K562 (cell line): ENCODE measurements around the gene RNF151.

Source experiments
- BMI1 ChIP-seq: fragments of 150-350 bp; IDR thresholded peaks from 2 replicates; pipeline ENCODE4 v1.6.1; 2014; ENCODE audit warnings: low read length
- HMG20B ChIP-seq: fragments of 250-450 bp; sonication (Bioruptor Pico); IDR thresholded peaks from 2 replicates; pipeline ENCODE4 v1.5.0; 2021; ENCODE audit warnings: mild to moderate bottlenecking
- HNRNPH1 ChIP-seq: fragments of 200-400 bp; formaldehyde crosslinking; optimal IDR thresholded peaks from 2 replicates; pipeline ENCODE3; 2017; ENCODE audit warnings: low read depth, mild to moderate bottlenecking, low read length, moderate library complexity
- MXI1 ChIP-seq: IDR thresholded peaks from 2 replicates; pipeline ENCODE4 v1.6.1; 2011; ENCODE audit warnings: low read depth, mild to moderate bottlenecking, improper control_type of control experiment, low read length
- POLR2AphosphoS5 ChIP-seq: IDR thresholded peaks from 2 replicates; pipeline ENCODE4 v1.6.1; 2011; ENCODE audit warnings: mild to moderate bottlenecking, low read depth, low read length, moderate library complexity; ENCODE audit not compliant: control insufficient read depth, insufficient read depth
- POLR3A ChIP-seq: IDR thresholded peaks from 2 replicates; pipeline ENCODE4 v1.6.1; 2011; ENCODE audit warnings: borderline replicate concordance, mild to moderate bottlenecking, moderate library complexity; ENCODE audit not compliant: insufficient read length, insufficient read depth; ENCODE audit errors: extremely low read depth
- SOX6 ChIP-seq: fragments of 450-650 bp; IDR thresholded peaks from 2 replicates; pipeline ENCODE4 v1.6.1; 2014; ENCODE audit warnings: mild to moderate bottlenecking
- SP1 ChIP-seq: sonication (generic); formaldehyde crosslinking; IDR thresholded peaks from 2 replicates; pipeline ENCODE4 v1.8.1; 2022; ENCODE audit warnings: mild to moderate bottlenecking, missing genetic modification reagents
- SP2 ChIP-seq: IDR thresholded peaks from 2 replicates; pipeline ENCODE4 v1.6.1; 2011; ENCODE audit warnings: mild to moderate bottlenecking, low read depth, low read length, moderate library complexity; ENCODE audit not compliant: poor library complexity, severe bottlenecking; ENCODE audit errors: extremely low read depth
- TF ChIP-seq, protein P1 (sequence below), 3 experiments: IDR thresholded peaks in 2 of 3; conservative IDR thresholded peaks in 1 of 3; 2 replicates each; pipeline ENCODE4 v1.5.1; 2011 to 2012; ENCODE audit warnings: low read length in 3 of 3, mild to moderate bottlenecking in 3 of 3, control low read depth in 2 of 3, improper control_type of control experiment in 1 of 3, inconsistent platforms in 1 of 3, low read depth in 1 of 3, mixed read lengths in 1 of 3, moderate library complexity in 1 of 3; ENCODE audit not compliant: insufficient read depth in 2 of 3
- TF ChIP-seq, protein P2 (sequence below), 2 experiments: fragments of 450-650 bp; formaldehyde crosslinking in 1 of 2; IDR thresholded peaks; 2 replicates each; pipeline versions ENCODE4 v1.4.0 to v1.6.1; 2014 to 2020; ENCODE audit warnings: mild to moderate bottlenecking in 2 of 2, borderline replicate concordance in 1 of 2, low read depth in 1 of 2
- TF ChIP-seq, protein P3 (sequence below): fragments of 150-350 bp; IDR thresholded peaks from 2 replicates; pipeline ENCODE4 v1.6.1; 2014; ENCODE audit warnings: low read depth, mild to moderate bottlenecking, low read length, borderline replicate concordance
- TF ChIP-seq, protein P4 (sequence below): sonication (generic); formaldehyde crosslinking; IDR thresholded peaks from 2 replicates; pipeline ENCODE4 v1.8.0; 2023; ENCODE audit warnings: mild to moderate bottlenecking, missing genetic modification reagents
- TF ChIP-seq, protein P5 (sequence below): fragments of 250-450 bp; sonication (Bioruptor Pico); IDR thresholded peaks from 2 replicates; pipeline ENCODE4 v1.5.1; 2021; ENCODE audit warnings: mild to moderate bottlenecking

DNA sequence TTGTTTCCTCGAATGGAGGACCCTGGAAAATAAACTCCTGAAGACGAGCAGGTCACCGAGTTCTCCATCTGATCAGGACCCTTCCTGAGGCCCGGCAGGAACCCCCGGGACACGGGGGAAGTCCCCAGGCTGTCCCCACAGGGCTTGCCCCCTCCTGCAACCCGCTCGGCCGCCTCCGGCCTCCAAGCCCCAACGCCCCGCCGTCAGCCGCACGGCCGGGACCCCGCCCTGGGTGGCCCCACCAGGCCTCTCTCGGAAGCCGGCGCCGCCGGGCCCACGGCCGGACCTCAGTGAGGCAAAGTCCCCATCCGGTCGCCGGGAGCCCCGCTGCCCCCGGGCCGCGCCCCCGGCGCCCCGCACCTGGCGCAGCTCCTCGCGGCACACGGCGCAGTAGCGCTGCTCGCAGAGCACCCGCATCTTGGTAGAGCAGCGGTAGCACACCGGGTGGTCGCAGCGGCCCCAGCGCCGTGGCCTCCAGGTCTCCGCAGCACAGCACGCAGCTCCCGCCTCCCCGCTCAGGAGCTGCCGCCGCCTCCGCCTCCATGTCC lies 42.6 kb downstream of the RNF151 start:
- TF ChIP-seq, protein P1, sequence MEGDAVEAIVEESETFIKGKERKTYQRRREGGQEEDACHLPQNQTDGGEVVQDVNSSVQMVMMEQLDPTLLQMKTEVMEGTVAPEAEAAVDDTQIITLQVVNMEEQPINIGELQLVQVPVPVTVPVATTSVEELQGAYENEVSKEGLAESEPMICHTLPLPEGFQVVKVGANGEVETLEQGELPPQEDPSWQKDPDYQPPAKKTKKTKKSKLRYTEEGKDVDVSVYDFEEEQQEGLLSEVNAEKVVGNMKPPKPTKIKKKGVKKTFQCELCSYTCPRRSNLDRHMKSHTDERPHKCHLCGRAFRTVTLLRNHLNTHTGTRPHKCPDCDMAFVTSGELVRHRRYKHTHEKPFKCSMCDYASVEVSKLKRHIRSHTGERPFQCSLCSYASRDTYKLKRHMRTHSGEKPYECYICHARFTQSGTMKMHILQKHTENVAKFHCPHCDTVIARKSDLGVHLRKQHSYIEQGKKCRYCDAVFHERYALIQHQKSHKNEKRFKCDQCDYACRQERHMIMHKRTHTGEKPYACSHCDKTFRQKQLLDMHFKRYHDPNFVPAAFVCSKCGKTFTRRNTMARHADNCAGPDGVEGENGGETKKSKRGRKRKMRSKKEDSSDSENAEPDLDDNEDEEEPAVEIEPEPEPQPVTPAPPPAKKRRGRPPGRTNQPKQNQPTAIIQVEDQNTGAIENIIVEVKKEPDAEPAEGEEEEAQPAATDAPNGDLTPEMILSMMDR (IDR thresholded peaks at IDR 0.05 in 2 of 3, conservative IDR thresholded peaks at IDR 0.05 in 1 of 3; ENCODE audit: insufficient read depth in 2 of 3, low read depth in 1 of 3, low read length in 3 of 3), result no peak
- TF ChIP-seq HMG20B (no peak), POLR2AphosphoS5 (no peak), BMI1 (no peak), SOX6 (no peak), MXI1 (no peak), SP2 (no peak), HNRNPH1 (no peak), POLR3A (no peak), SP1 (CRISPR knock-in tag) (no peak)
- TF ChIP-seq, protein P2, sequence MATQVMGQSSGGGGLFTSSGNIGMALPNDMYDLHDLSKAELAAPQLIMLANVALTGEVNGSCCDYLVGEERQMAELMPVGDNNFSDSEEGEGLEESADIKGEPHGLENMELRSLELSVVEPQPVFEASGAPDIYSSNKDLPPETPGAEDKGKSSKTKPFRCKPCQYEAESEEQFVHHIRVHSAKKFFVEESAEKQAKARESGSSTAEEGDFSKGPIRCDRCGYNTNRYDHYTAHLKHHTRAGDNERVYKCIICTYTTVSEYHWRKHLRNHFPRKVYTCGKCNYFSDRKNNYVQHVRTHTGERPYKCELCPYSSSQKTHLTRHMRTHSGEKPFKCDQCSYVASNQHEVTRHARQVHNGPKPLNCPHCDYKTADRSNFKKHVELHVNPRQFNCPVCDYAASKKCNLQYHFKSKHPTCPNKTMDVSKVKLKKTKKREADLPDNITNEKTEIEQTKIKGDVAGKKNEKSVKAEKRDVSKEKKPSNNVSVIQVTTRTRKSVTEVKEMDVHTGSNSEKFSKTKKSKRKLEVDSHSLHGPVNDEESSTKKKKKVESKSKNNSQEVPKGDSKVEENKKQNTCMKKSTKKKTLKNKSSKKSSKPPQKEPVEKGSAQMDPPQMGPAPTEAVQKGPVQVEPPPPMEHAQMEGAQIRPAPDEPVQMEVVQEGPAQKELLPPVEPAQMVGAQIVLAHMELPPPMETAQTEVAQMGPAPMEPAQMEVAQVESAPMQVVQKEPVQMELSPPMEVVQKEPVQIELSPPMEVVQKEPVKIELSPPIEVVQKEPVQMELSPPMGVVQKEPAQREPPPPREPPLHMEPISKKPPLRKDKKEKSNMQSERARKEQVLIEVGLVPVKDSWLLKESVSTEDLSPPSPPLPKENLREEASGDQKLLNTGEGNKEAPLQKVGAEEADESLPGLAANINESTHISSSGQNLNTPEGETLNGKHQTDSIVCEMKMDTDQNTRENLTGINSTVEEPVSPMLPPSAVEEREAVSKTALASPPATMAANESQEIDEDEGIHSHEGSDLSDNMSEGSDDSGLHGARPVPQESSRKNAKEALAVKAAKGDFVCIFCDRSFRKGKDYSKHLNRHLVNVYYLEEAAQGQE (IDR thresholded peaks at IDR 0.05; ENCODE audit: borderline replicate concordance), result no peak
- TF ChIP-seq, protein P2 (CRISPR knock-in tag; IDR thresholded peaks at IDR 0.05; ENCODE audit: low read depth), result peak; percentile 44; the same call in 1 of the 2 replicates
- TF ChIP-seq, protein P3, sequence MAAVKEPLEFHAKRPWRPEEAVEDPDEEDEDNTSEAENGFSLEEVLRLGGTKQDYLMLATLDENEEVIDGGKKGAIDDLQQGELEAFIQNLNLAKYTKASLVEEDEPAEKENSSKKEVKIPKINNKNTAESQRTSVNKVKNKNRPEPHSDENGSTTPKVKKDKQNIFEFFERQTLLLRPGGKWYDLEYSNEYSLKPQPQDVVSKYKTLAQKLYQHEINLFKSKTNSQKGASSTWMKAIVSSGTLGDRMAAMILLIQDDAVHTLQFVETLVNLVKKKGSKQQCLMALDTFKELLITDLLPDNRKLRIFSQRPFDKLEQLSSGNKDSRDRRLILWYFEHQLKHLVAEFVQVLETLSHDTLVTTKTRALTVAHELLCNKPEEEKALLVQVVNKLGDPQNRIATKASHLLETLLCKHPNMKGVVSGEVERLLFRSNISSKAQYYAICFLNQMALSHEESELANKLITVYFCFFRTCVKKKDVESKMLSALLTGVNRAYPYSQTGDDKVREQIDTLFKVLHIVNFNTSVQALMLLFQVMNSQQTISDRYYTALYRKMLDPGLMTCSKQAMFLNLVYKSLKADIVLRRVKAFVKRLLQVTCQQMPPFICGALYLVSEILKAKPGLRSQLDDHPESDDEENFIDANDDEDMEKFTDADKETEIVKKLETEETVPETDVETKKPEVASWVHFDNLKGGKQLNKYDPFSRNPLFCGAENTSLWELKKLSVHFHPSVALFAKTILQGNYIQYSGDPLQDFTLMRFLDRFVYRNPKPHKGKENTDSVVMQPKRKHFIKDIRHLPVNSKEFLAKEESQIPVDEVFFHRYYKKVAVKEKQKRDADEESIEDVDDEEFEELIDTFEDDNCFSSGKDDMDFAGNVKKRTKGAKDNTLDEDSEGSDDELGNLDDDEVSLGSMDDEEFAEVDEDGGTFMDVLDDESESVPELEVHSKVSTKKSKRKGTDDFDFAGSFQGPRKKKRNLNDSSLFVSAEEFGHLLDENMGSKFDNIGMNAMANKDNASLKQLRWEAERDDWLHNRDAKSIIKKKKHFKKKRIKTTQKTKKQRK, result no peak
- TF ChIP-seq, protein P4, sequence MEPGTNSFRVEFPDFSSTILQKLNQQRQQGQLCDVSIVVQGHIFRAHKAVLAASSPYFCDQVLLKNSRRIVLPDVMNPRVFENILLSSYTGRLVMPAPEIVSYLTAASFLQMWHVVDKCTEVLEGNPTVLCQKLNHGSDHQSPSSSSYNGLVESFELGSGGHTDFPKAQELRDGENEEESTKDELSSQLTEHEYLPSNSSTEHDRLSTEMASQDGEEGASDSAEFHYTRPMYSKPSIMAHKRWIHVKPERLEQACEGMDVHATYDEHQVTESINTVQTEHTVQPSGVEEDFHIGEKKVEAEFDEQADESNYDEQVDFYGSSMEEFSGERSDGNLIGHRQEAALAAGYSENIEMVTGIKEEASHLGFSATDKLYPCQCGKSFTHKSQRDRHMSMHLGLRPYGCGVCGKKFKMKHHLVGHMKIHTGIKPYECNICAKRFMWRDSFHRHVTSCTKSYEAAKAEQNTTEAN (CRISPR knock-in tag), result 0 out of 2 replicates have a peak, but pooled peaks have one; percentile 2
- TF ChIP-seq, protein P5, sequence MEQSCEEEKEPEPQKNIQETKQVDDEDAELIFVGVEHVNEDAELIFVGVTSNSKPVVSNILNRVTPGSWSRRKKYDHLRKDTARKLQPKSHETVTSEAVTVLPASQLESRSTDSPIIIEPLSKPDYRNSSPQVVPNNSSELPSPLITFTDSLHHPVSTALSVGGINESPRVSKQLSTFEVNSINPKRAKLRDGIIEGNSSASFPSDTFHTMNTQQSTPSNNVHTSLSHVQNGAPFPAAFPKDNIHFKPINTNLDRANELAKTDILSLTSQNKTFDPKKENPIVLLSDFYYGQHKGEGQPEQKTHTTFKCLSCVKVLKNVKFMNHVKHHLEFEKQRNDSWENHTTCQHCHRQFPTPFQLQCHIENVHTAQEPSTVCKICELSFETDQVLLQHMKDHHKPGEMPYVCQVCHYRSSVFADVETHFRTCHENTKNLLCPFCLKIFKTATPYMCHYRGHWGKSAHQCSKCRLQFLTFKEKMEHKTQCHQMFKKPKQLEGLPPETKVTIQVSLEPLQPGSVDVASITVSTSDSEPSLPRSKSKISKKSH, result no peak
